Stimulated activated CD8-positive, alpha-beta memory T cell treated with anti-CD3 and anti-CD28 coated beads, Interleukin-12 subunit alpha, Interleukin-12 subunit beta, amount 100 ng/mL, for 24 hours (primary cell): ENCODE data around the gene NUSAP1.
"Not testable (repeated sequence)": the region's sequence is repeated elsewhere in the genome, so short reads cannot be mapped to it uniquely, and the experiment has no call there.

Source experiments
- DNase-seq: peaks from one replicate; pipeline ENCODE4 v3.0.0-alpha.2; 2020; ENCODE audit errors: extremely low read depth

NUSAP1 gene

GRCh38 chr15:41332194-41333025 lies at the start of gene NUSAP1, which contains the start of gene OIP5:
NUSAP1 (plus strand) TSS chr15:41332881; CDS start chr15:41332958, 77 bp downstream.
OIP5 (minus strand) TSS chr15:41332591; CDS start chr15:41332561, 30 bp downstream.
- DNase-seq, result peak; percentile 95

- not testable (repeated sequence) for DNase-seq
Measured at GRCh38 chr15:41282980-41283652, 49.6 kb upstream of the NUSAP1 start.

GRCh38 chr15:41283653-41284426 lies 48.8 kb upstream of the NUSAP1 start:
- peak; percentile 96 for DNase-seq

GRCh38 chr15:41284427-41285177 lies 48.1 kb upstream of the NUSAP1 start:
- DNase-seq, result no peak

GRCh38 chr15:41285285-41285684 lies 47.4 kb upstream of the NUSAP1 start:
- no peak for DNase-seq

- DNase-seq, result no peak
Measured at GRCh38 chr15:41286665-41287333, 45.9 kb upstream of the NUSAP1 start.

- no peak for DNase-seq
Measured at GRCh38 chr15:41288464-41288863, 44.2 kb upstream of the NUSAP1 start.

- no peak for DNase-seq
Measured at GRCh38 chr15:41289953-41290352, 42.7 kb upstream of the NUSAP1 start.

GRCh38 chr15:41291065-41291631 lies 41.5 kb upstream of the NUSAP1 start:
- DNase-seq, result no peak

- DNase-seq, result no peak
Measured at GRCh38 chr15:41292521-41292920, 40.2 kb upstream of the NUSAP1 start.

- not testable (repeated sequence) for DNase-seq
Measured at GRCh38 chr15:41301139-41301538, 31.5 kb upstream of the NUSAP1 start.

- DNase-seq, result no peak
Measured at GRCh38 chr15:41301587-41301986, 31.1 kb upstream of the NUSAP1 start.

- DNase-seq, result no peak
Measured at GRCh38 chr15:41304149-41304770, 28.4 kb upstream of the NUSAP1 start.

- no peak for DNase-seq
Measured at GRCh38 chr15:41307679-41308078, 25.0 kb upstream of the NUSAP1 start.

GRCh38 chr15:41309226-41309905 lies 23.3 kb upstream of the NUSAP1 start:
- DNase-seq, result no peak

GRCh38 chr15:41320805-41321330 lies 11.8 kb upstream of the NUSAP1 start:
- DNase-seq, result not testable (repeated sequence)

GRCh38 chr15:41323611-41324010 lies 9.1 kb upstream of the NUSAP1 start:
- no peak for DNase-seq

- DNase-seq, result no peak
Measured at GRCh38 chr15:41331281-41331680, 1.4 kb upstream of the NUSAP1 start.

- DNase-seq, result no peak
Measured at GRCh38 chr15:41331833-41332193, 868 bp upstream of the NUSAP1 start.
